ENCODE measurements around the gene TUT7.
"Not testable (repeated sequence)": the region's sequence is repeated elsewhere in the genome, so short reads cannot be mapped to it uniquely, and the experiment has no call there.

TUT7 gene, protein sequence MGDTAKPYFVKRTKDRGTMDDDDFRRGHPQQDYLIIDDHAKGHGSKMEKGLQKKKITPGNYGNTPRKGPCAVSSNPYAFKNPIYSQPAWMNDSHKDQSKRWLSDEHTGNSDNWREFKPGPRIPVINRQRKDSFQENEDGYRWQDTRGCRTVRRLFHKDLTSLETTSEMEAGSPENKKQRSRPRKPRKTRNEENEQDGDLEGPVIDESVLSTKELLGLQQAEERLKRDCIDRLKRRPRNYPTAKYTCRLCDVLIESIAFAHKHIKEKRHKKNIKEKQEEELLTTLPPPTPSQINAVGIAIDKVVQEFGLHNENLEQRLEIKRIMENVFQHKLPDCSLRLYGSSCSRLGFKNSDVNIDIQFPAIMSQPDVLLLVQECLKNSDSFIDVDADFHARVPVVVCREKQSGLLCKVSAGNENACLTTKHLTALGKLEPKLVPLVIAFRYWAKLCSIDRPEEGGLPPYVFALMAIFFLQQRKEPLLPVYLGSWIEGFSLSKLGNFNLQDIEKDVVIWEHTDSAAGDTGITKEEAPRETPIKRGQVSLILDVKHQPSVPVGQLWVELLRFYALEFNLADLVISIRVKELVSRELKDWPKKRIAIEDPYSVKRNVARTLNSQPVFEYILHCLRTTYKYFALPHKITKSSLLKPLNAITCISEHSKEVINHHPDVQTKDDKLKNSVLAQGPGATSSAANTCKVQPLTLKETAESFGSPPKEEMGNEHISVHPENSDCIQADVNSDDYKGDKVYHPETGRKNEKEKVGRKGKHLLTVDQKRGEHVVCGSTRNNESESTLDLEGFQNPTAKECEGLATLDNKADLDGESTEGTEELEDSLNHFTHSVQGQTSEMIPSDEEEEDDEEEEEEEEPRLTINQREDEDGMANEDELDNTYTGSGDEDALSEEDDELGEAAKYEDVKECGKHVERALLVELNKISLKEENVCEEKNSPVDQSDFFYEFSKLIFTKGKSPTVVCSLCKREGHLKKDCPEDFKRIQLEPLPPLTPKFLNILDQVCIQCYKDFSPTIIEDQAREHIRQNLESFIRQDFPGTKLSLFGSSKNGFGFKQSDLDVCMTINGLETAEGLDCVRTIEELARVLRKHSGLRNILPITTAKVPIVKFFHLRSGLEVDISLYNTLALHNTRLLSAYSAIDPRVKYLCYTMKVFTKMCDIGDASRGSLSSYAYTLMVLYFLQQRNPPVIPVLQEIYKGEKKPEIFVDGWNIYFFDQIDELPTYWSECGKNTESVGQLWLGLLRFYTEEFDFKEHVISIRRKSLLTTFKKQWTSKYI (N-terminal part only)

DNA sequence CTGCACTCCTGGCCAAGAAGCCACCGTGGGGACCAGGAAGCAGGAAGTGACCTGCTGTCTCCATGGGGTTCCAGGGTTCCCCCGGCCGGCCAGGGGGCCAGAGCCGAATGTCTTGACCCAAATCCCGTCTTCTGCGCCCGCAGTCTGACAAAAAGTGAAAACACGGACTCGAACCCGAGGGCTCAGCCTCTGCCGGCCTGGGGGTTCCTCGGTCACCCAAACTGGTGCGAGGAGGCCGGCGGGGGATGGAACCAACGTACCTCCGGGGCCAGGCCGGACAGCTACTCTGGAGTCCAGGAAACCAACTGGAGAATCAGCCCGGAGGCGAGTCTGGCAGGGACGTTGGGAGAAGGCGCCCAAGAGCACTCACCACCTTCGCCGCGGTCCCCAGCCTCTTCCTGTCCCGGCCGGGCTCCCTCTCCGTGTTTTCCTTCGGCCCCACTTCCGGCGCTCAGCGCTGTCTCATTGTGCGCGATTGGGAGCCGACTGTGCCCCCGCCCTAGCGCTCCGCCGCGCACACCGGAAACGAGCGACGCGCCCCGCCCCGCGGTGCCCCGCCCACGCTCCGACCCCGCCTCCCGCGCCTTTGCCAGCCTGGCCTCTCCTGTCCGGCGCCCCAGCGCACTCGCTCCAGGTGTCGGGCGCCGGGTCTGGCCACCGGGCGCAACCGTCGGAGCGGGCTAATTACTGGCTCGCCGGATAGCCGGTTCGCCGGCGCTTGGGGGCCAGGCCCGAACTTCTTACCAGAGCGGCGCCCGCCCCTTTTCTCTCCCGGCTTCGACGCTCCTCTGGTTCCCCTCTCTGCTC lies at the start of gene TUT7:
Gene TUT7 (minus strand): TSS at position 400 of the 807 bp plus-strand sequence. CDS start 1,211 bp downstream, outside the sequence.
- in situ Hi-C loops (cut with HindIII; ENCODE audit: low pct_unique_long_range_greater_than_20kb, low sequenced_read_pairs) = no loop called here
- peak; percentile 75 to 96 for DNase-seq (ENCODE audit: low read depth in 1 of 2, low spot score in 1 of 2)
- TF ChIP-seq JUND (IDR thresholded peaks at IDR 0.05; ENCODE audit: low read depth) = no peak

DNA sequence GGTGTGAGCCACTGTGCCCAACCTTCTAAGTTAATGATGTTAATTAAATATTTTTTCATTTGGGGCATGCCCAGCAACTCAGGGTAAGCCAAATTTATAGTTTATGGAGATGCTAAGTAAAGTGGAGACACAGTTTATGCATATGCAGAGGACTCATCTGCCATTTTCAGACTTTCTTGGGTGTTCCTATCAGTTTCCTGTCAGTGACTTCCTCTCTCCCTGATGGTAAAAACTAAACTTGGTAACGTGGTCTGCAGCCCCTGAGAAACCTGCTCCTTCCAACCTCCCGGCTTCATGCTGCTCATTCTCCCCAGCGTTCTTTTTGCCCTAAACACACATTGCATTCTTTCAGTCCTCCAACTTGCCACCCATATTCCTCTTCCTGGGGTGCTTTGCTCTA lies 48.4 kb upstream of the TUT7 start:
- TF ChIP-seq JUND (IDR thresholded peaks at IDR 0.05; ENCODE audit: low read depth) = no peak
- in situ Hi-C loops (cut with HindIII; ENCODE audit: low pct_unique_long_range_greater_than_20kb, low sequenced_read_pairs) = no loop called here
- DNase-seq (ENCODE audit: low read depth in 1 of 2, low spot score in 1 of 2) = no peak

DNA sequence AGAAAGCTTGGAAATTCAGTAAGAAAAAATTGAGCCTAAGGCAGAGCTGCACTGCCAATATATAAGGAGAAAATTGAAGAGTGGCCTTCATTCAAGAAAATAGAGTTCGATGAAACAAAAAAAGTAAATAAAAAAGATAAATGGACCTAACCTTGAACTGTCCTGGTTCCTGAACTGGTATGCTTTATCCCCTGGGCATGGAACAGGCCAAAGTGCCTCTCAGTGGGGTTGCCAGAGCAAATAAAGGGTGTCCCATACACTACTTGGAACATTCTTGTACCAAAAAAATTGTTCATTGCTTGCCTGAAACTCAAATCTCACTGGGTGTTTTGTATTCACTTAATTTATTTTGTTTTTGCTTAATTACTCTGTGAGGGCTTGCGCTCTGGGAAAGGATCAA lies 42.2 kb upstream of the TUT7 start:
- in situ Hi-C loops (cut with HindIII; ENCODE audit: low pct_unique_long_range_greater_than_20kb, low sequenced_read_pairs) = no loop called here
- TF ChIP-seq JUND (IDR thresholded peaks at IDR 0.05; ENCODE audit: low read depth) = no peak
- no peak for DNase-seq (ENCODE audit: low read depth in 1 of 2, low spot score in 1 of 2)

DNA sequence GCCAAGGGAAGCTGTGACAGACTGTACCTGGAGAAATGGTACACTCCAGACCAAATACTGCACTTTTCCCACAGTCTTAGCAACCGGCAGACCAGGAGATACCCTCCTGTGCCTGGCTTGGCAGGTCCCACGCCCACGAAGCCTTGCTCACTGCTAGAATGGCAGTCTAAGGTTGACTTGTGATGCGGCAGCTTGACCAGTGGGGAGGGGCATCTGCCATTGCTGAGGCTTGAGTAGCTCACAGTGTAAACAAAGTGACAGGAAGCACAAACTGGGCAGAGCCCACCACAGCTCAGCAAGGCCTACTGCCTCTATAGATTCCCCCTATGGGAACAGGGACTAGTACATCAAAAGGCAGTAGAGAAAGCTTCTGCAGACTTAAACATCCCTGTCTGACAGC lies 36.0 kb upstream of the TUT7 start:
- DNase-seq (ENCODE audit: low read depth in 1 of 2, low spot score in 1 of 2); in situ Hi-C loops (cut with HindIII; ENCODE audit: low pct_unique_long_range_greater_than_20kb, low sequenced_read_pairs): not testable (repeated sequence)

DNA sequence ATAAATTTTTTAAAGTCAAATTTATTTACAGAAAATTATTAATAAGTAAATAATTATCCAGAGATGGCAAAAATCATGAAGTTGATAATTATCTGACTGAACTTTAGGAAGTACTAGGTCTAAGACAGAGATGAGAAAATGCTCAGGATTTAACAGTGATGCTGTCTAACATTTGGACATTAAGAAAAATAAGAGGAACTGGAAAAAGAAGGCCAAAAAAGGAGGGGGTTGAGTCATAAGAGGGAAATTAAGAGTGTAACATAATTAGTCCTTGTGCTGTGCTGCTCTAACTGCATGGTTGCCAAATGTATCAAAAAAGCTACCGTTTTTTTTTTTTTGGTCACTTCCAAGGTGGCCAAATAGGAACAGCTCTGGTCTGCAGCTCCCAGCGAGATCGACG lies 35.4 kb upstream of the TUT7 start:
- in situ Hi-C loops (cut with HindIII; ENCODE audit: low pct_unique_long_range_greater_than_20kb, low sequenced_read_pairs) = no loop called here
- no peak for DNase-seq (ENCODE audit: low read depth in 1 of 2, low spot score in 1 of 2)
- TF ChIP-seq JUND (IDR thresholded peaks at IDR 0.05; ENCODE audit: low read depth) = no peak

DNA sequence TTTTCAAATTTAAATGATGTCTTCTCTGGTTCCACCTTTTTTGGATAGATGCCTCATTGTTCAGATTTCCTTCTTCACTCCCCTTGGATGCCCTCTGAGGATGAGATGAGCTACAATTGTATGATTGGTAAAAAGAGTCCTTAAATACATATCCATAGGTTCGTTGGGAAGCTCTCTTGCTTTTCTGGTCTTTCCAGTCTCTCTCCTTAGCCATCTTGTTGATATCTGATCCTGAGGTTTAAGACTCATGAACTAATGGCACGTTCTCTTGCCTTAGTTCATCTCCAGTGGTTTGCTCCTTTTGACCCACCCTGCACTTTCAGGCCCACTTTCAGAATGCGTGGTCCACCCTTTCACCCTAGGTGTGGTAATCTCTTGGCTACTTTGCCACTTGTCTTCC lies 33.2 kb upstream of the TUT7 start:
- DNase-seq (ENCODE audit: low read depth in 1 of 2, low spot score in 1 of 2) = peak in 1 of 2 experiments; percentile 44
- in situ Hi-C loops (cut with HindIII; ENCODE audit: low pct_unique_long_range_greater_than_20kb, low sequenced_read_pairs) = no loop called here
- no peak for TF ChIP-seq JUND (IDR thresholded peaks at IDR 0.05; ENCODE audit: low read depth)

DNA sequence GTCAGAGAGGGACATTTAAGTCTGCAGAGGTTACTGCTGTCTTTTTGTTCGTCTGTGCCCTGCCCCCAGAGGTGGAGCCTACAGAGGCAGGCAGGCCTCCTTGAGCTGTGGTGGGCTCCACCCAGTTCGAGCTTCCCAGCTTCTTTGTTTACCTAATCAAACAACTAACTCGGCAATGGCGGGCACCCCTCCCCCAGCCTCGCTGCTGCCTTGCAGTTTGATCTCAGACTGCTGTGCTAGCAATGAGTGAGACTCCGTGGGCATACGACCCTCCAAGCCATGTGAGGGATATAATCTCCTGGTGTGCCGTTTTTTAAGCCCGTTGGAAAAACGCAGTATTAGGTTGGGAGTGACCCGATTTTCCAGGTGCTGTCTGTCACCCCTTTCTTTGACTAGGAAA lies 28.8 kb upstream of the TUT7 start:
- DNase-seq (ENCODE audit: low read depth in 1 of 2, low spot score in 1 of 2); in situ Hi-C loops (cut with HindIII; ENCODE audit: low pct_unique_long_range_greater_than_20kb, low sequenced_read_pairs): not testable (repeated sequence)

DNA sequence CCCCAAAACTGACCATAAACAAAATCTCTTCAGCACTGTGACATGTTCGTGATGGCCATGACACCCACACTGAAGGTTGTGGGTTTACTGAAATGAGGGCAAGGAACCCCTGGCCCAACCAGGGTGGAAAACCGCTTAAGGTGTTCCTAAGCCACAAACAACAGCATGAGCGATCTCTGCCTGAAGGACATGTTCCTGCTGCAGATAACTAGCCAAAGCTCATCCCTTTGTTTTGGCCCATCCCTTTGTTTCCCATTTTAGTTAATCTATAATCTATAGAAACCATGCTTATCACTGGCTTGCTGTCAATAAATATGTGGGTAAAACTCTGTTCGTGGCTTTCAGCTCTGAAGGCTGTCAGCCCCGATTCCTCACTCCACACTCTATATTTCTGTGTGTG lies 21.8 kb upstream of the TUT7 start:
- in situ Hi-C loops (cut with HindIII; ENCODE audit: low pct_unique_long_range_greater_than_20kb, low sequenced_read_pairs) = no loop called here
- no peak for TF ChIP-seq JUND (IDR thresholded peaks at IDR 0.05; ENCODE audit: low read depth)
- no peak for DNase-seq (ENCODE audit: low read depth in 1 of 2, low spot score in 1 of 2)

DNA sequence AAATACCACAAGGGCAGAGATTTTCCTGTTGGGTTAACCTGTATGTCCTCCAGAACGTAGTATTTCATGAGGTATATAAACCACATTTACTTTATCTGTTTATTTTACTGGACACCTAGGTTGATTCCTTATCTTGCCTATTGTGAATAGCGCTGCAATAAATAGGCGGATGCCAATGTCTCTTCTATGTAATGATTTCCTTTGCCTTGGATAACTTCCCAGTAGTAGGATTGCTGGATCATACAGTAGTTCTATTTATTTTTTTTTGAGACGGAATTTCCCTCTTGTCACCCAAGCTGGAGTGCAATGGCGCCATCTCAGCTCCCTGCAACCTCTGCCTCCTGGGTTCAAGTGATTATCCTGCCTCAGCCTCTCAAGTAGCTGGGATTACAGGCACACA lies 15.6 kb upstream of the TUT7 start:
- TF ChIP-seq JUND (IDR thresholded peaks at IDR 0.05; ENCODE audit: low read depth) = no peak
- DNase-seq (ENCODE audit: low read depth in 1 of 2, low spot score in 1 of 2) = no peak
- in situ Hi-C loops (cut with HindIII; ENCODE audit: low pct_unique_long_range_greater_than_20kb, low sequenced_read_pairs) = no loop called here

DNA sequence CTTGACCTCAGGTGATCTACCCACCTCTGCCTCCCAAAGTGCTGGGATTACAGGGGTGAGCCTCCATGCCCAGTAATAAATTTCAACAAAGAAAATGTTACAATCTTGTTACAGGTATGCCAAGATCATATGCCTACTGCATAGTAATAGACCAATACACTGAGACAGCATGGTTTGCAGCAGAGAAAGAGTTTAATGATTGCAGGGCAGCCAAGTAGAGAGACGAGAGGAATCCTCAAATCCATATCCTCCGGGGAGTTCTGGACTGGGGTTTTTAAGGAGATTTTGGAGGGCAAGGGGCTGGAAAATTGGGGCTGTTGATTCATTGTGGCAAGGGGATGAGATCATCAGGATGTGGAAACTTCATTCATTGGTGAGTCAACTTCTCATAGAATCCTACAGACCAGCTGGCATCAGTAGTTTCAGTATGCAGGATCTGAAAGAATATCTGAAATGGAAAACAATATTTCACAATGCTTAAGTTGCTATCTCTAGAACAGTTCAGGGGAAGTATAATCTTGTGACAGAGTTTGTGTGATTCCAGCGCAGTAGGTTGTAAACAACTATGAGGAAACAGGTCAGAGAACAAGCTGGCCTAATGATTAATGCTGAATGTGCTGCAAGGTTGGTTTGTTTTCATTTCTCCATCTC lies 14.8 kb upstream of the TUT7 start:
- no peak for DNase-seq (ENCODE audit: low read depth in 1 of 2, low spot score in 1 of 2)
- in situ Hi-C loops (cut with HindIII; ENCODE audit: low pct_unique_long_range_greater_than_20kb, low sequenced_read_pairs) = no loop called here
- no peak for TF ChIP-seq JUND (IDR thresholded peaks at IDR 0.05; ENCODE audit: low read depth)

DNA sequence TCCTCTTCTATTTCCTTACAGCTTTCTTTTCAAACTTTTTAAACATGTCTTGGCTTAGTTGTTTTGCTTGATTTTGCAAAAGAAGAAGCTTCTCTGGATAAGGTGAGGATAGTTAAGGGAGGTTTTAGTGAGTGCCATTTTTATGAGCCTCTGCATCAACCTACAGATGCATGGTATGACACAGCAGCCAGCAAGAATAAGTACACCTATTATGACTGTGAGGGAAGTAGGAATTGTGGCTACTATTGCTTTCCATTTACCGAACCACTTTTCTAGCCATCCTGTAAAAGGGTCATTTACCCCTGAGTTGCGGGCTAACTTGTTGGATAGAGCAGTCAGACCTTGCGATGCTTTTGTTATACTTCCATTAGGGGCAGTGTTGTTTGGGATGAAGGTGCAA lies 7.0 kb upstream of the TUT7 start:
- in situ Hi-C loops (cut with HindIII; ENCODE audit: low pct_unique_long_range_greater_than_20kb, low sequenced_read_pairs) = no loop called here
- no peak for DNase-seq (ENCODE audit: low read depth in 1 of 2, low spot score in 1 of 2)
- TF ChIP-seq JUND (IDR thresholded peaks at IDR 0.05; ENCODE audit: low read depth) = no peak

Measured in T47D (cell line).